Neural crest cell (in vitro differentiated cells): ENCODE results near the gene PIM1. TPM values are rescaled to one million over a fixed set of nuclear protein-coding genes. Genes with fewer than 3 reads are reported as not detected.

Source experiments
- DNase-seq: peaks from one replicate; pipeline ENCODE4 v3.0.0; 2021; ENCODE audit warnings: low read depth, mixed read lengths, low spot score
- H3K27ac Mint-ChIP-seq: one replicate; pipeline ENCODE4 v1.8.0; 2021; ENCODE audit warnings: mild to moderate bottlenecking, mixed read lengths; ENCODE audit not compliant: unreplicated experiment
- H3K27me3 Mint-ChIP-seq: 2 replicates; pipeline ENCODE4 v1.8.0; 2021; ENCODE audit warnings: low read depth, mild to moderate bottlenecking, mixed read lengths
- H3K36me3 Mint-ChIP-seq: 2 replicates; pipeline ENCODE4 v1.8.0; 2021; ENCODE audit warnings: low read depth, mild to moderate bottlenecking, mixed read lengths
- H3K4me1 Mint-ChIP-seq: 2 replicates; pipeline ENCODE4 v1.8.0; 2021; ENCODE audit warnings: mixed read lengths
- H3K4me3 Mint-ChIP-seq: one replicate; pipeline ENCODE4 v1.8.0; 2021; ENCODE audit warnings: mild to moderate bottlenecking, mixed read lengths
- H3K9me3 Mint-ChIP-seq: 2 replicates; pipeline ENCODE4 v1.8.0; 2021; ENCODE audit warnings: mixed read lengths
- total RNA-seq: library from RNA; stranded (reverse); gene quantifications from 2 replicates; pipeline ENCODE4 v1.2.1, GENCODE V29; 2021
- TF ChIP-seq, protein P1 (sequence below): fragments of 200-600 bp; sonication (generic); conservative IDR thresholded peaks from 2 replicates; pipeline ENCODE4 v1.5.0; 2021; ENCODE audit warnings: antibody characterized with exemption, mild to moderate bottlenecking

Gene PIM1
- total RNA-seq, 1 donor from 2014 or later, result 9.1 TPM

DNA sequence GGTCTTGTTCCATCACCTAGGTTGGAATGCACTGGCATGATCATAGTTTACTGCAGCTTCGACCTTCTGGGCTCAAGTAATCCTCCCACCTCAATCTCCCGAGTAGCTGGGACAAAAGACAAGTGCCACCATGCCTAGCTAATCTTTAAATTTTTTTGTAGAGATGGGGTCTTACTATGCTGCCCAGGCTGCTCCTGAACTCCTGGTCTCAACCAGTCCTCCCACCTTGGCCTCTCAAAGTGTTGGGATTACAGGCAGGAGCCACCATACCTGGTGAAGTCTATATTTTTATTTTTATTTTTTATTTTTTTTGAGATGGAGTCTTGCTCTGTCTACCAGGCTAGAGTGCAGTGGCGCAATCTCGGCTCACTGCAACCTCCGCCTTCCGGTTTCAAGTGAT lies 11.4 kb upstream of the PIM1 start:
- Mint-ChIP-seq H3K27me3 (no peaks in the 10 kb centered on the region), H3K4me1 (peaks cover 10% of the 10 kb centered on the region), H3K27ac (no peak overlapping the region), H3K9me3 (no peaks in the 10 kb centered on the region), H3K36me3 (no peaks in the 10 kb centered on the region), H3K4me3 (no peak overlapping the region)
- no peak for DNase-seq
- TF ChIP-seq, protein P1, sequence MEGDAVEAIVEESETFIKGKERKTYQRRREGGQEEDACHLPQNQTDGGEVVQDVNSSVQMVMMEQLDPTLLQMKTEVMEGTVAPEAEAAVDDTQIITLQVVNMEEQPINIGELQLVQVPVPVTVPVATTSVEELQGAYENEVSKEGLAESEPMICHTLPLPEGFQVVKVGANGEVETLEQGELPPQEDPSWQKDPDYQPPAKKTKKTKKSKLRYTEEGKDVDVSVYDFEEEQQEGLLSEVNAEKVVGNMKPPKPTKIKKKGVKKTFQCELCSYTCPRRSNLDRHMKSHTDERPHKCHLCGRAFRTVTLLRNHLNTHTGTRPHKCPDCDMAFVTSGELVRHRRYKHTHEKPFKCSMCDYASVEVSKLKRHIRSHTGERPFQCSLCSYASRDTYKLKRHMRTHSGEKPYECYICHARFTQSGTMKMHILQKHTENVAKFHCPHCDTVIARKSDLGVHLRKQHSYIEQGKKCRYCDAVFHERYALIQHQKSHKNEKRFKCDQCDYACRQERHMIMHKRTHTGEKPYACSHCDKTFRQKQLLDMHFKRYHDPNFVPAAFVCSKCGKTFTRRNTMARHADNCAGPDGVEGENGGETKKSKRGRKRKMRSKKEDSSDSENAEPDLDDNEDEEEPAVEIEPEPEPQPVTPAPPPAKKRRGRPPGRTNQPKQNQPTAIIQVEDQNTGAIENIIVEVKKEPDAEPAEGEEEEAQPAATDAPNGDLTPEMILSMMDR, result no peak

DNA sequence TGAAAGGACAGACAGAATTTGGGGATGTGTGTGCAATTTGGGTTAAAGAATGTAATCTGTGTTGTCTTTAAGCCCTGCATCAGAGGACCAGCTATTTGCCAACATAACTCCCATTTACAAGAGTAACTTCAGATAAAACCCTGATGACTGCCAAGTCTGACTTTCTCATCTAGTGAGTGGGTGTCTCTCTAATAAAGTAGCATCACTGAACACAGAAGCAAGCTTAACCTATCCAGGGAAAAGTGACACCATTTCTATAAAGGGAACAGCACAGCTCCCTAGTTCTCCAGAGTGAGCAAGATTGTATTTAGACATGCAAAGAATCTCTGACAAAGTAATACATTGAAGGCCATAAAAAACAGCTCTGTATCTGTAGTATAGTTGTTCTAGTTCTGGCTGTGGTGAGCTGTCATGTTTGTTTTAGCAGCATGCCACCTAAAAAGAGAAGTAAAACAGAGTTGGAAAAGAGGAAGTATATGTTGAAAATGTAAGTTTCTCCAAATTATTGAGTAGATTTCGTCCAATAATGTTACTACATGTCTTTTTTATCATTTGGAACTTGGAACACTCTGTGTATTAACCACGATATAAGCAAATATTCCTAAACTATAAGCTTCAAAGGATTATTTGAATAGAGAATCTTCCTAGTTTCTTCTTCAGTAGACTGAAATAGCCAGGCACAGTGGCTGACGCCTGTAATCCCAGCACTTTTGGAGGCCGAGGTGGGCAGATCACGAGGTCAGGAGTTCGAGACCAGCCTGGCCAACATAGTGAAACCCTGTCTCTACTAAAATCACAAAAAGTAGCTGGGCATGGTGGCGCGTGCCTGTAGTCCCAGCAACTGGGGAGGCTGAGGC lies 8.8 kb upstream of the PIM1 start:
- no peaks in the 10 kb centered on the region for H3K27me3 Mint-ChIP-seq

GRCh38 chr6:37162740-37163139 lies 7.2 kb upstream of the PIM1 start:
- Mint-ChIP-seq H3K27ac (no peak overlapping the region), H3K27me3 (peaks cover 6% of the 10 kb centered on the region)

More for the DNA sequence above, 8.8 kb upstream of the PIM1 start:
- peaks cover 11% of the 10 kb centered on the region for H3K4me1 Mint-ChIP-seq
- no peaks in the 10 kb centered on the region for H3K9me3 Mint-ChIP-seq
- no peak overlapping the region for H3K27ac Mint-ChIP-seq
- H3K36me3 Mint-ChIP-seq, result no peaks in the 10 kb centered on the region
- H3K4me3 Mint-ChIP-seq, result no peak overlapping the region
- DNase-seq, result no peak
- TF ChIP-seq, protein P1, result no peak

DNA sequence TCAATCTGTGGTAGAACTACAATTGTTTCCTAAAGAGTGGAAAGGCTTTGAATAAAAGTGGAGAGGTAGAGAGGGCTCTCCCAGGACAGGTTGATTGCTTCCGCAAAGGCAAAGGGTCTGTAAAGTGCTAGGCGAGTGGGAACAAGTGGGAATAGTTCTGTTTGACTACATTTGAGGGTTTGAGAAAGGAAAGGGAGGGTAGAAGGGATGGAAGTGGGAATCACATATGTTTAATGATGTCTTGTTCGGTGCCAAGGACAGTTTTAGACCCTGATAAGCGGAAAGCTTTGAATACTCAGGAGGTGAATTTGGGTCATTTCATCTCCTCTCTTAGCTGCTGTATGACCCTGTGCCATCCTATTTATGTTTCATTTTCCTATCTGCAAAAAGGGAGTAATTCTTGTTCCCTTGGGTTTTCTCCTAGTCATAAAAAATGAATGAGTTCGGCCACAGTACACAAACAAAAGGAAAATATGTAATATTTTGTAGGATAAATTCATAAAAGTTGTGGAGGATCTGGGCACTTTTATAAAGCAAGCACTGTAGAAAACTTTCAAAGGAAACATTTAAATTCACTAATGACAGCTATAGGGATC lies 1.7 kb upstream of the PIM1 start:
- Mint-ChIP-seq H3K27ac (no peak overlapping the region), H3K27me3 (peaks cover 37% of the 10 kb centered on the region), H3K36me3 (no peaks in the 10 kb centered on the region), H3K4me1 (peaks cover 34% of the 10 kb centered on the region), H3K9me3 (no peaks in the 10 kb centered on the region), H3K4me3 (peak overlapping the region; percentile 96)
- DNase-seq, result no peak
- TF ChIP-seq, protein P1, result no peak

More at GRCh38 chr6:37162740-37163139, 7.2 kb upstream of the PIM1 start:
- Mint-ChIP-seq H3K36me3 (no peaks in the 10 kb centered on the region), H3K4me1 (peaks cover 11% of the 10 kb centered on the region), H3K4me3 (no peak overlapping the region), H3K9me3 (no peaks in the 10 kb centered on the region)
- TF ChIP-seq, protein P1, result no peak
- DNase-seq, result no peak

DNA sequence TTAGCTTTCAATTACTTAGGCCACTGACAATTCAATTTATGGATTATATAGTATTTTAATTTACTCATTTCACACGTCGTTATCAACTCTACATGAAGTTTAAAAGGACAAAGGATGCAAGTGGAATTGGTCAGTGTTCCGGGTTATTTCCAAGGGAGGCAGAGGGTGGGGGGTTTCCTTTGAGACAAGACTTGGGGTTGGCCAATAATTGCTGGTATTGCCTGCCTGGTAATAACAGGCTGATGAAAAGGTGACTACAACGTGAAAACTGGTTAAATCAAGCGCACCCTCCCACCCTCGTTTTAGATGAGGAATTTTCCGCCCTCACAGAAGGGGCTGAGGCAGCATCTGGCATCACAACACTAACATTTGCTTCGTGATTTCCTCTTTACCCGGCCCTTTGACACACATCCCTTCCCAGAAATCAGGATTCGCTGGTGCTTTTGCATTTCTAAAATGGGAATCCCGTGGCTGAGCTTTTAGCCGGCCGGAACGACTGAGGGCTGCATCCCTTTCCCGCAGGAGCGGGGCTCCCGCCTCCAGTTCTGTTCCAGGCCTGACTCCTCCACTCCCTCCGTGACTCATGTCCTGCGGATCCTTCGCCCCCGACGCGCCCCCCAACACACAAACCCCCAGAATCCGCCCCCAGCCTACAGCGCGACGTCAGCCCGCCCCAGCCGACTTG lies 999 bp upstream of the PIM1 start:
- H3K4me1 Mint-ChIP-seq, result peaks cover 31% of the 10 kb centered on the region

More for the DNA sequence above, 999 bp upstream of the PIM1 start:
- peak overlapping the region; percentile 96 for H3K4me3 Mint-ChIP-seq
- peaks cover 37% of the 10 kb centered on the region for H3K27me3 Mint-ChIP-seq
- no peaks in the 10 kb centered on the region for H3K36me3 Mint-ChIP-seq
- H3K27ac Mint-ChIP-seq, result peak overlapping the region; percentile 98
- no peak for DNase-seq
- no peaks in the 10 kb centered on the region for H3K9me3 Mint-ChIP-seq
- TF ChIP-seq, protein P1, result no peak
